Left lobe of liver (tissue), 2 donors: ENCODE data around the gene SETD7. TPM values are rescaled to one million over a fixed set of nuclear protein-coding genes. Genes with fewer than 3 reads are reported as not detected.
"Not testable (repeated sequence)": the region's sequence is repeated elsewhere in the genome, so short reads cannot be mapped to it uniquely, and the experiment has no call there.

Experiments used
- ATAC-seq: fragments of 200-7000 bp; cut with Tn5 transposase; one replicate; pipeline ENCODE4 v1.9.1; 2020; ENCODE audit warnings: mild to moderate bottlenecking, moderate library complexity
- DNase-seq: peaks from one replicate; pipeline ENCODE4 v3.0.0-alpha.2; 2020; ENCODE audit warnings: low spot score
- total RNA-seq: library from RNA; stranded (reverse); gene quantifications from one replicate; pipeline ENCODE4 v1.2.1, GENCODE V29; 2021
- donor health status: DM: no; HTN: no; CAD: no; lungs with moderate emphysema.
- donor health status: DM: no; HTN: yes; CAD: no.

Gene SETD7
- total RNA-seq, 1 donor from 2014 or later, result 47.0 TPM

DNA sequence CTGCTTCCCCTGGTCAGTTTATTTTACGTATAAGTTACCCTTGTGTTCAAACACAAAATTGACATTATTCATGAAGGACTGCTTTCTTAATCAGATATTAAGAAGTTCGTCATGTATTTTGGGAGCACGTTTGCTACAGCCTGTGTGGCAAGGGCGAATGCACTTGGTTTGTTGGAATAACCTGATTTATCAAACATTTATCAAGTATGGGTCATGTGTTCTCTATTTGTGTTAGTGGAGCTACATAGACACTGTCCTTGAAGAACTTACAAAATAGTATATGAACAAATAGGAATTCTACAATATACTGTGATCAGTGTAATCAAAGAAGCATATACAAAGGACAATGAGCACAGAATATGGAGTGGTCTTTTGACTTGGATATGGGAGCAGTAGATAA, 79.7 kb downstream of the SETD7 start:
- no peak for DNase-seq
- ATAC-seq, result peak; percentile 61

DNA sequence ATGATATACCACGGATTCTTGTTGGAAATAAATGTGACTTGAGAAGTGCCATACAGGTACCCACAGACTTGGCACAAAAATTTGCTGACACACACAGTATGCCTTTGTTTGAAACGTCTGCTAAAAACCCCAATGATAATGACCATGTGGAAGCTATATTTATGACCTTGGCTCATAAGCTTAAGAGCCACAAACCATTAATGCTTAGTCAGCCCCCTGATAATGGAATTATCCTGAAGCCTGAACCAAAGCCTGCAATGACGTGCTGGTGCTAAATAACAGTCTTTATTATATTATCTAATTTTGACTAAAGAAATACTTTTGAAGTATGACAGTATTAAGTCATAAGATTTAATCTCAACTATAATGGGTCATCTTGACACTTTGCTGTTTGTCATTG, 83.2 kb downstream of the SETD7 start:
- ATAC-seq (no peak), DNase-seq (no peak)

DNA sequence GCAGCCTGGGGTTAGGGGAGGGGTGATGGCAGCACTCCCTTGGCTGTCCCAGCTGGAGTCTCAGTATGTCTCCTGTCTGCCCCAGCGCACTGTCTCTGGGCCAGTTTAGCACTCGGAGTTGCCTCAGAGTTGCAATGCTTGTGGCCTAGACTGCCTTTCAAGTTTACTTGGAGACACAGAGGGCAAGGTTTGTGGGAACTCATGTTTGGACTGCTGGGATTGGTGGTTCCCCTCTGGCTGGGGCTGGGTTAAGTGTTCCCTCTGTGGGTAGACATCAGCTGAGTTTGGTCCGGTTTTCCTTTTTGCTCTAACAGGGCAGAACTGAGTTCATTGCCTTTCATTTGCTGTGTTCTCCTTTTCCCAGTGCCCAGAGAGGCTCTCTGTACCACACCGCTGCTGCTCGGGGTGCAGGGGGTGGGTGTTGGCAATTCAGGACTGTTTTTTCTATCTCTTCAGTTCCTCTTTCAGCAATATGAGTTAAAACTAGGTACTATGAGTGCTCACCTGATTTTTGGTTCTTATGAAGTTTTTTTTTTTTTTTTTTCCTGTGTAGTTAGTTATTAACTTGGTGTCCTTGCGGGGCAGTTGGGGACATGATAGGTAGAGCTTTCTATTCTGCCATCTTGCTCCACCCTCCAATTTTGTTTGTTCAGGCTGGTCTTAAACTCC, 84.9 kb downstream of the SETD7 start:
- DNase-seq (no peak), ATAC-seq (peak; percentile 72)

DNA sequence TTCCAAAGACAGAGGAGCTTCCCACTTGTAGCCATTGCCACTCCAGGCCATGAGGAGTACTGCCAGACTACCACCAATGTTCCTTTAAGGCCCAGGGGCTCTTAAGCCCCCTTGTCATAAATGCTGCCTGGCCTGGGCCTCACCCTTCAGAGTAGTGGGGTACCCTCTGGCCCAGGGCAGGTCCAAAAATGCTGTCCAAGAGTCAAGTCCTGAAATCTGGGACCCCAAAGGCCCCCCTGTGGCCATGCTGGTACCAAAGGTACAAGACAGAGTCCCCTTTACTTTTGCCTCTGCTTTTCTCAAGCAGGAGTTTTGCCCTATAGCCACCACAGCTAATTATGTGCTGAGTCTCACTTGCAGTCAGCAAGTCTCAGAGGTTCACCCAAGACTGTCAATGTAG, 85.7 kb downstream of the SETD7 start:
- ATAC-seq (peak; percentile 27), DNase-seq (no peak)

DNA sequence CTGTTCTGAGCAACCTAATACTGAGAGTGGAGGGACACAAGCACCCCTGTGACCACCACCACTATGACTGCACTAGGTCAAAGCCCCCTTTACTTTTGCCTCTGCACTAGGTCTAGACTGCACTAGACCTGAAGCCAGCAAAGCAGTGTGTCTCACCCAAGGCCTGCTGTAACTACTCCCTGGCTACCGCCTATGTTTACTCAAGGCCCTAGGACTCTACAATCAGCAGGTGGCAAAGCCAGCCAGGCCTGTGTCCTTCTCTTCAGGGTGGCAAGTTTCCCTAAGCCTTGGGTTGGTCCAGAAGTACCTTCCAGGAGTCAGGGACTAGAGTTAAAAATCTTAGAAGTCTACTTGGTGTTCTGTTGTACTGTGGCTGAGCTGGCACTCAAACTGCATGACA, 86.2 kb downstream of the SETD7 start:
- ATAC-seq (peak; percentile 77), DNase-seq (no peak)

DNA sequence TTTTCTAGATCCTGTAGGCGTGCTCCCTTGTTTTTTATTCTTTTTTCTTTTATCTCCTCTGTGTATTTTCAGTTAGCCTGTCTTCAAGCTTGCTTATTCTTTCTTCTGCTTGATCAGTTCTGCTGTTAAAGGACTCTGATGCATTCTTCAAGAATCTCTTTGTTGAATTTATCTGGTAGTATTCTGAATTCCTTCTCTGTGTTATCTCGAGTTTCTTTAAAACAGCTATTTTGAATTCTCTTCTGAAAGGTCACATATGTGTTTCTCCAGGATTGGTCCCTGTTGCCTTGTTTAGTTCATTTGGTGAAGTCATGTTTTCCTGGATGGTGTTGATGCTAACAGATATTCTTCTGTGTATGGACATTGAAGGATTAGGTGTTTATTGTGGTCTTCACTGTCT, 86.8 kb downstream of the SETD7 start:
- ATAC-seq (no peak), DNase-seq (no peak)

DNA sequence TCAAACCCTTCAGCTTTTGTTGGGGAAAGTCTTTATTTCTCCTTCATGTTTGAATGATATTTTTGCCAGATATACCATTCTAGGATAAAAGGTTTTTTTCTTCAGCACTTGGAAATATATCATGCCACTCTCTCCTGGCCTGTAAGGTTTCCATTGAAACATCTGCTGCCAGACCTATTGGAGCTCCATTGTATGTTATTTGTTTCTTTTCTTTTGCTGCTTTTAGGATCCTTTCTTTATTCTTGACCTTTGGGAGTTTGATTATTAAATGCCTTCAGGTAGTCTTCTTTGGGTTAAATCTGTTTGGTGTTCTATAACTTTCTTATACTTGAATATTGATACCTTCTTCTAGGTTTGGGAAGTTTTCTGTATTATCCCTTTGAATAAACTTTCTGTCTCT, 87.3 kb downstream of the SETD7 start:
- not testable (repeated sequence) for DNase-seq, ATAC-seq

DNA sequence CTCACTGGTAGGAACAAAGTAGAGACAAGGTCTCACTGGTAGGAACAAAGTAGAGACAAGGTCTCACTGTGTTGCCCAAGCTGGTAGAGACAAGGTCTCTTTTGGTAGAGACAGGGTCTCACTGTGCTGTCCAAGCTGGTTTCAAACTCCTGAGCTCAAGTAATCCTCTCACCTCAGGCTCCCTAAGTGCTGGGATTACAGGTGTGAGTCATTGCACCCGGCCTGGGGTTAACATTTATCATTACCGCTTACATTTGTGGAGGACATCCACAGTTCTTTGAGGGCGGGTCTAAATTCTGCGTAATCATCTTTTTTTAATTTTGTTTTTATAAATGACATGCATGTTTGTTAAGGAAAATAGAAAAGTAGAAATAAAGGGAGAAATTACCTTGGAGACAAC, 90.1 kb downstream of the SETD7 start:
- no peak for DNase-seq
- ATAC-seq, result no peak

DNA sequence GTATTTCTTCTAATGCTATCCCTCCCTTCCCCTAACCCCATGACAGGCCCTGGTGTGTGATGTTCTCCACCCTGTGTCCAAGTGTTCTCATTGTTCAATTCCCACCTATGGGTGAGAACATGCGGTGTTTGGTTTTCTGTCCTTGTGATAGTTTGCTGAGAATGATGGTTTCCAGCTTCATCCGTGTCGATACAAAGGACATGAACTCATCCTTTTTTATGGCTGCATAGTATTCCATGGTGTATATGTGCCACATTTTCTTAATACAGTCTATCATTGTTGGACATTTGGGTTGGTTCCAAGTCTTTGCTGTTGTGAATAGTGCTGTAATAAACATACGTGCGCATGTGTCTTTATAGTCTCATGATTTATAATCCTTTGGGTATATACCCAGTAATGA, 91.5 kb downstream of the SETD7 start:
- not testable (repeated sequence) for DNase-seq, ATAC-seq

DNA sequence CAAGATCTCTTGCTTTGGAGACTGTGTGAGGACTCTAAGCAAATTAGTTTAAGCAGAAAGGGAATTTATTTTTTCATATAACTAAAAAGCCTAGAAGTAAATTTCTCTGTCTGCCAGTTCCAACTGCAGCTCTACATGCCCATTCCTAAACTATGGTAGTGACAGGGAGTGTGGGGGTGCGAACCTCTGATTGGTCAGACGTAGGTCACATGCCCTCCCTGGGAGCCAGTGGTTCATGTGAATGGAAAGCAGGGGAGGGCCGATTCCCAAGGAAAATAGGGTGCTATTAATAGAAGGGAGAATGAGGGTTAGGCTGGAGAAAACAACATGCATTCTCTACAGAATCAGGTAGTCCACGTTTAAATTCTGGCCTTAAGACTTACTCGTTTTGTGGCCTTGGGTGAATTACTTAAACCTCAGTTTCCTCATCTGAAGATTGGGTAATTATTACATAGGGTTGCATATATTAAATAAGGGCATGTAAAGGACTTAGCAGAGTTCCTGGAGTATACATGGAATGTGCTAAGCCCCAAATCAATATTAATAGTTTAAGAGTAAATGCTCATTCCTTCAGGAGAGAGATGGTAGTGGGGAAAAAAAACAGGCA, 94.9 kb downstream of the SETD7 start:
- ATAC-seq (no peak), DNase-seq (no peak)

DNA sequence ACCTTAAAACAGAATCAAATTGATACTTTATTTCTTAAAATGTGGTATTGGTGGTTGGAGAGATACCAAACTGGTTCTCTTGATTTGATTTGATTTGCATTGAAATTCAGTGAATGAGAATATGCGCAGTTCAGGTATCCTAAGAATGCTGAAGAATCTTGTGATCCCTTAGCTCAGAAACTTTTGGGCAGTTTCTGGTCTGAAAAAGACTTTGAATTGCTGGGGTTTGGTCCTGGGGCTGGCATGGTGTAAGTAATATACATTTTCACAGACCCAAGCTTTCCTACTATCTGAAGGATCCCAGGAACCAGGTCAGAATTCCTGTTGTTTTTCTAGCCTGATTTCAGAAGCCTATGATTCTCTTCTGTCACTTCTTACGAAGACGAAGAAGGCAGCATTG, 95.5 kb downstream of the SETD7 start:
- no peak for DNase-seq
- no peak for ATAC-seq

DNA sequence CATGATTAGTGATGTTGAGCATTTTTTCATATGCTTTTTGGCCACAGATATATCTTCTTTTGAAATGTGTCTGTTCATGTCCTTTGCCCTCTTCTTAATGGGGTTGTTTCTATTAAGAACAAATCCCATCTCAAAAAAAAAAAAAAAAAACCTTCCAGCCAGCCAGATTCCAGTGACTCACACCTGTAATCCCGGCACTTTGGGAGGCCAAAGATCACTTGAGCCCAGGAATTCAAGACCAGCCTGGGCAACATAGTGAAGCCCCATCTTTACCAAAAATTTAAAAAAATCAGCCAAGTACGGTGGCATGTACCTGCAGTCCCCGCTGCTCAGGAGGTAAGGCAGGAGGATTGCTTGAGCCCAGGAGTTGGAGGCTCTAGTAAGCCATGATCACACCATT, 97.0 kb downstream of the SETD7 start:
- ATAC-seq (peak; percentile 39), DNase-seq (peak; percentile 65)

DNA sequence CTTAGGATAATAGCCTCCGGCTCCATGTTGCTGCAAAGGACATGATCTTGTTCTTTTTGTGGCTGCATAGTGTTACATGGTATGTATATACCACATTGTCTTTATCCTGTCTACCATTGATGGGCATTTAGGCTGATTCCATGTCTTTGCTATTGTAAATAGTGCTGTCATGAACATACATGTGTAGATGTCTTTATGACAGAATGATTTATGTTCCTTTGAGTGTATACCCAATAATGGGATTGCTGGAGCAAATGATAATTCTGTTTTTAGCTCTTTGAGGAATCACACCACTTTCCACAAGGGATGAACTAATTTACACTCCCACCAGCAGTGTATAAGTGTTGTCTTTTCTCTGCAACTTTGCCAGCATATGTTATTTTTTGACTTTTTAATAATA, 97.5 kb downstream of the SETD7 start:
- ATAC-seq (no peak), DNase-seq (no peak)

DNA sequence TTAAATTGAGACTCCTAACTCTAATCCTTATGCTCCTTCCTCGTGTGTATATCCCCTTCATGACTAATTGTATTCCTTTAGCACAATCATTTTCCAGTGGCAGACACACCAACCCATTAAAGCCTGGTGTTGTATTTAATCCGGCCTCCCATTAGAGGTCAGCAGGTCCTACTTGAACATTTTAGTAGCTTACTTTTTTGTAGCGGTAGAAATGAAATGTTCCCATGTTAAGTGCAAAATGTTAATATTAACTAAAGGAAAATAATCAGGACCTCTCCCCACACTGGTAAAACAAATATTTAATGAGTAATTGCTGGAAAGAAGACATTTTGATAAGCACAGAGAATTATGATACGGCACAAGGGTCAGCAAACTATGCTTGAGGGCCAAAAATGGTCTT, 98.7 kb downstream of the SETD7 start:
- no peak for DNase-seq
- peak; percentile 28 for ATAC-seq

DNA sequence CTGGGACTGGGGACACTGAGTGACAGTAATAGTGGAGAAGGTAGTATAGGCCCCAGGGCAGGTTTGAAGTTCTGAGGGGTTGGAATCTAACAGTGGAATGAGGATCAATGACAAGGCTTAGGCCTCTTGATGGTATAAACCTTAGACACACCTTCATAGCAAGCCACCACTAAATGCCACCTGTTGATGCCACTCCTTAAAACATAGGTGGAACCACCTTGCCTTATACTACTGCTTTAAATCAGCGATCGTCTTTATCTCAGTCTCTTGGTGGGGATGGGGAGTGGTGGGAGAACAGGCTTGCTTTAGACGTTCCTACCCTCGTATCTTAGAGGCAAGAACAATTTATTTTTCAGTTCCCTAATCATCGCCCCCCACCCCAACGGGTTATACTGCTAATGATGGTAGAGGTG, 100.9 kb downstream of the SETD7 start:
- ATAC-seq, result no peak
- no peak for DNase-seq

DNA sequence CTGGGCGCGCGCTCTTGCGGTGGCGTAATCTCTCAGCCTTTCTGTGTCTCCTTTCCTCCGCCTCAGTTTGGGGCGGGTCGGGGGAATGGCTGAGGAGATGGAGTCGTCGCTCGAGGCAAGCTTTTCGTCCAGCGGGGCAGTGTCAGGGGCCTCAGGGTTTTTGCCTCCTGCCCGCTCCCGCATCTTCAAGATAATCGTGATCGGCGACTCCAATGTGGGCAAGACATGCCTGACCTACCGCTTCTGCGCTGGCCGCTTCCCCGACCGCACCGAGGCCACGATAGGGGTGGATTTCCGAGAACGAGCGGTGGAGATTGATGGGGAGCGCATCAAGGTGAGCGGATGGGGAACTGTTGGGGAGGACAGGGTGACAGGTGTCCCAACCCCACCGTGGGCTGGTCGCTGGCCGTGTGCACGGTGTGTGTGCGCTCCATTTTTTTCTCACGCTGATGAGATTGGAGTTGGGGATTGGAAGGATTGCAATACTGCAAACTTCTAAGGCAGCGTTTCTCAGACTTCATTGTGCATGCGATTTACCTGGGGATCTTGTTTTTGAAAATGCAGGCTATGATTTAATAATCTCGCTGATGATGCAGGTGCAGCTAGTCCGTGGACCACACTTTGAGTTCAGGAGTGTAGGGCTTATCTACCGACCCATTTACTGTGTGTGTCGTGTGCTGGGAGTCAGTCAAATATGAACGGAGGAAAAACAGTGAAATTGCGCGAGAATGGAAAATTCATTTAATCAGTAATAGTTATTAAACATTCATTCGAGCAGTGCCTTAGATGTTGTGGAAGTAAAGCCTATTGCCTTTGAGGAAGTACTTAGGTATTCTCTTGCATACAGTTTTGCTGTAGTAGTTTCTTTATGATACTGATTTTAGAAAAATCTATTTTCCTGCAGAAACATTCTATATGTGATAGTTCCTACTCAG, 101.6 kb downstream of the SETD7 start, which contains the start of gene RAB33B:
TSS of gene RAB33B (plus strand) at position 11 of the 935 bp plus-strand sequence. CDS start at position 86, 75 bp downstream.
- DNase-seq, result no peak
- ATAC-seq, result no peak

DNA sequence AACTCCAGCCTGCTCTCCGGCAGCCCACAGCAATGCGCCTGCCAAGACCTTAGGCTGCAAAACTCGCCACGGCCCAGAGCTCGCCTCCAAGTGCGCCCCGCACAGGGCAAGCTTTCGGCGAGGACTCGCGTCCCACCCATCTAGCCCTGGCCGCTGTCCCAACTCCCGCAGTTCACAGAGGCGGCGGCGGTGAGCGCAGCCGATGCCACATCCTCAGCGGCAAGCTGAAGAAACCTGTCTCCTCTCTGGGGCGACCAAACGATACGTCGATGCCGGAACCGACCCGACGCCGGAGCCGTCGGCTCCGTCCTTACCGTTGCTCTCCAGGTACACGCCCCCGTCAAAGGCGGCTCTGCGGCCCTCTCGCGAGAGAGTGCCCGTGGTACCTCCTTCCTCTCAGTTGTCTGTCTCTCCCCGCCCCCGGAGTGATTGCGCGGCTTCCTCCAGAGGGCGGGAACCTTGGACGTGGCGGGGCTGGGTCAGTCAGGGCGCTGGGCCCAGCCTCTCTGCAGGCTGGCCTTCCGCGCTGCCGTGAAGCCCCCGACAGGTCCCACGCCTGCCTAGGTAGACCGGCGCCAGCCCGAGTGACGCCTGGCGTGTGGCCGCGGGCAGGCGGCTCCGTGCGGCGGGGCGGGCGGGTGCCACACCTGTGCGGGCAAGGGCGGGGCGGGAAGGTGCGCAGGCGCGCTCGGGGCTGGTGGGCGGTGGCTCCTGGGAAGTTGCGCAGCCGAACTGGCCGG, 102.5 kb downstream of the SETD7 start:
- peak; percentile 84 for ATAC-seq

DNA sequence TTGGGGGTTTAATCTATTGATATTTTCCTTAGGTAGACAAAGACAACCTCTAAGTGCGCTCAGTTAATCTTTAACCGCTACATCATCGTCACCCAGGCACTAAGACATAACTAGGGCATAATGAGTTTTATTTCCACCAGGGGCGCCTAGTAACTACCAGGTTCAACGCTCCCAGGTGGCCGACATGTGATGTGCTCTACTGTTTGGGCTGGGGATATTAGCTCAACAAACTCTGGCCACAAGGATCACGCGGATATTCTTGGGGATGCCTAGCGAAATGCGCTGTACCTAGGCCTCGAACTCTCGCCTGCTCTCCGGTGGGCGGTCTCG, 103.0 kb downstream of the SETD7 start:
- ATAC-seq (peak; percentile 55), DNase-seq (peak; percentile 81)

More for the DNA sequence above, 102.5 kb downstream of the SETD7 start:
- peak; percentile 98 for DNase-seq

DNA sequence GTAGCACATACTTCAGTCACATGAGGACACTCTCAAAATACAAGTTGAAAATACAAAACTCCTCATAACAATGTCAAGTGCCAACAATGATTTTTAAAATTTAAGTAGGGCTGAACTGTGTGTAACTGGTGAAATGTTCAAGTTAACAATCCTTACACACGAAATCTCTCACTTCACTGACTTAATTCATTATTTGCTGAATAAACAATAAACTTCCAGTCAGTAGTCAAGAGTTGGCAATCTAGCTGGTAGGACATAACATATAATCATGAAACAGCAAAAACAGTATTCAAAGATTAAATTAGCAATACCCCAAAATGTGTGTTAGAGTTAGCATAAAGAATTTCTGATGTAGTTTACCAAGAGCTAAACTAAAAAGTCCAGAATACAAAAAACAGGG, 104.0 kb downstream of the SETD7 start:
- ATAC-seq (no peak), DNase-seq (no peak)

DNA sequence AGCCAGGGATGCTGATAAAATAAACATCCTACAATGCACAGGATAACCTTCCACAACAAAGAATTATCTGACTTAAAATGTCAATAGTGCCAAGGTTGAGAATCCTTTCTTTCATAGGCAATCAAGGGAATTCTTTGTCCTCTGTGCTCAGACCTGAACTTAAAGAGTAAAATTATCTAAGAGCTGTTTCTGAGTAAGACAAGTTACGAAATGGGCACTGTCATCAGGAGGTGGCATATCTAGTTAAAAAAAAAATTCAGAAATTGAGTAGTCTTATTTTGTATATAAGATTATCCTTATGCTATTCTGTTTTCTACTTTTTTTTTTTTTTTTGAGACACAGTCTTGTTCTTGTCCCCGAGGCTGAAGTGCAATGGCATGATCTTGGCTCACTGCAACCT, 105.4 kb downstream of the SETD7 start:
- ATAC-seq (no peak), DNase-seq (no peak)

DNA sequence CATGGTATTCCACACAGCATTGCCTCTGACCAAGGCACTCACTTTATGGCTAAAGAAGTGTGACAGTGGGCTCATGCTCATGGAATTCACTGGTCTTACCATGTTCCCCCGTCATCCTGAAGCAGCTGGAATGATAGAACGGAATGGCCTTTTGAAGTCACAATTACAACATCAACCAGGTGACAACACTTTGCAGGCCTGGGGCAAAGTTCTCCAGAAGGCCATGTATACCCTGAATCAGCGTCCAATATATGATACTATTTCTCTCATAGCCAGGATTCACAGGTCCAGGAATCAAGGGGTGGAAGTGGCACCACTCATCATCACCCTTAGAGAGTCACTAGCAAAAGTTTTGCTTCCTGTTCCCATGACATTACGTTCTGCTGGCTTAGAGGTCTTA, 108.9 kb downstream of the SETD7 start:
- DNase-seq, result not testable (repeated sequence)

More for the DNA sequence above, 108.9 kb downstream of the SETD7 start:
- ATAC-seq, result peak; percentile 26
